Retinal pigment epithelial cell (primary cell): ENCODE results near the gene RDM1.
A peak's percentile ranks its signal among the peaks of the same experiment; 100 is the strongest.

Experiments
- DNase-seq: peaks from one replicate; pipeline ENCODE4 v3.0.0-alpha.2; 2010; ENCODE audit warnings: low read depth
- H3K4me3 ChIP-seq: 2 replicates; pipeline ENCODE4 v1.5.1; 2011; ENCODE audit warnings: mild to moderate bottlenecking, low read length, control low read depth, moderate library complexity
- TF ChIP-seq, protein P1 (sequence below): conservative IDR thresholded peaks from 2 replicates; pipeline ENCODE4 v1.5.1; 2011; ENCODE audit warnings: low read depth, low read length, control low read depth, inconsistent platforms

Gene RDM1

DNA sequence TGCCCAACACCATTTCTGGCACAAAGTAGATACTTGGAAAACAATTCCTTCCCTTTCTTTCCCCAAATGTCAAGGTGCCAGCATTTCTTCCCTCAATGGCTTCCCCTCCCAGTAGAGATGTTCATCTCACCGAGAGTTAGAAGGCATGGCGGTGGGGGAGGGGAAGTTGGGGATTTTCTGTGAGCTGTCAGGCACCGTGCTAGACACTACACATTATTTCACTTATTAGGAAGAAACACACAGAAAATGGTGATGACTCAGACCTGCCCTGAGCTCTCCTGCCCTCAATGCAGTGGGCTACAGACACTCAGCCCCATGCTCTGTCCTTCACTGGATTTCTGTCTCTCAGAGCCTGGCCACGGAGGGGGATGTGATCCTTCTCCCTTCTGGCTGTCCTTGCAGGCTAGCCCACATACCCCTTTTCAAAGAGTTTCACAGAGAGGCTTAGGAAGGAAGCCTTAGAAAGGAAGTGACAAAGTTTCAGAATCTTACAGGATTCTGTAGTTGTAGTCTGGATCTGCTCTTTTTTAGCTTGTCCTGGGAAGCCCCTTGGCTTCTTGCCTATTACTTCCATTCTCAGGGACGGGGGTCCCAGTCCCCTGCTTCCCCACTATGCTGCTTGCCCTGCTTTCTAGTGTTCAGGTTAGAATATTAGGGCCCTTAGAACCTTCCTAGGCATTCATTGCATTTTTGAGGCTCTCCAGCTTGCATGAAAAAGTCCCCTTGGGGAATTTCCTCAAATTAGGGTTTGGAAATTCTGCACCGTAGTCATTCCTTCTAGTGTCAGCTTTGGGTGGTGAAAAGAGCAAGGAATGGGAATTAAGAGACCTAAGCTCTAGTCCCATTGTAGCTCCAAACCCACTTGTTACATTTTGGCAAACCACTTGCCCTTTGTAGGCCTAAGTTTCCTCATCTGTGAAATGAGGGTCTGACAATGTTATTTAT is 38.2 kb downstream of the RDM1 start:
- no peak for DNase-seq
- H3K4me3 ChIP-seq, result no peak overlapping the region
- TF ChIP-seq, protein P1, sequence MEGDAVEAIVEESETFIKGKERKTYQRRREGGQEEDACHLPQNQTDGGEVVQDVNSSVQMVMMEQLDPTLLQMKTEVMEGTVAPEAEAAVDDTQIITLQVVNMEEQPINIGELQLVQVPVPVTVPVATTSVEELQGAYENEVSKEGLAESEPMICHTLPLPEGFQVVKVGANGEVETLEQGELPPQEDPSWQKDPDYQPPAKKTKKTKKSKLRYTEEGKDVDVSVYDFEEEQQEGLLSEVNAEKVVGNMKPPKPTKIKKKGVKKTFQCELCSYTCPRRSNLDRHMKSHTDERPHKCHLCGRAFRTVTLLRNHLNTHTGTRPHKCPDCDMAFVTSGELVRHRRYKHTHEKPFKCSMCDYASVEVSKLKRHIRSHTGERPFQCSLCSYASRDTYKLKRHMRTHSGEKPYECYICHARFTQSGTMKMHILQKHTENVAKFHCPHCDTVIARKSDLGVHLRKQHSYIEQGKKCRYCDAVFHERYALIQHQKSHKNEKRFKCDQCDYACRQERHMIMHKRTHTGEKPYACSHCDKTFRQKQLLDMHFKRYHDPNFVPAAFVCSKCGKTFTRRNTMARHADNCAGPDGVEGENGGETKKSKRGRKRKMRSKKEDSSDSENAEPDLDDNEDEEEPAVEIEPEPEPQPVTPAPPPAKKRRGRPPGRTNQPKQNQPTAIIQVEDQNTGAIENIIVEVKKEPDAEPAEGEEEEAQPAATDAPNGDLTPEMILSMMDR, result no peak

- DNase-seq, result no peak
These were observed 39.3 kb downstream of the RDM1 start for GRCh38 chr17:35891269-35891668.

GRCh38 chr17:35890774-35891155 is 39.8 kb downstream of the RDM1 start:
- TF ChIP-seq, protein P1, result no peak
- no peak for DNase-seq
- H3K4me3 ChIP-seq, result no peak overlapping the region

More at GRCh38 chr17:35891269-35891668, 39.3 kb downstream of the RDM1 start:
- no peak overlapping the region for H3K4me3 ChIP-seq
- TF ChIP-seq, protein P1, result no peak

DNA sequence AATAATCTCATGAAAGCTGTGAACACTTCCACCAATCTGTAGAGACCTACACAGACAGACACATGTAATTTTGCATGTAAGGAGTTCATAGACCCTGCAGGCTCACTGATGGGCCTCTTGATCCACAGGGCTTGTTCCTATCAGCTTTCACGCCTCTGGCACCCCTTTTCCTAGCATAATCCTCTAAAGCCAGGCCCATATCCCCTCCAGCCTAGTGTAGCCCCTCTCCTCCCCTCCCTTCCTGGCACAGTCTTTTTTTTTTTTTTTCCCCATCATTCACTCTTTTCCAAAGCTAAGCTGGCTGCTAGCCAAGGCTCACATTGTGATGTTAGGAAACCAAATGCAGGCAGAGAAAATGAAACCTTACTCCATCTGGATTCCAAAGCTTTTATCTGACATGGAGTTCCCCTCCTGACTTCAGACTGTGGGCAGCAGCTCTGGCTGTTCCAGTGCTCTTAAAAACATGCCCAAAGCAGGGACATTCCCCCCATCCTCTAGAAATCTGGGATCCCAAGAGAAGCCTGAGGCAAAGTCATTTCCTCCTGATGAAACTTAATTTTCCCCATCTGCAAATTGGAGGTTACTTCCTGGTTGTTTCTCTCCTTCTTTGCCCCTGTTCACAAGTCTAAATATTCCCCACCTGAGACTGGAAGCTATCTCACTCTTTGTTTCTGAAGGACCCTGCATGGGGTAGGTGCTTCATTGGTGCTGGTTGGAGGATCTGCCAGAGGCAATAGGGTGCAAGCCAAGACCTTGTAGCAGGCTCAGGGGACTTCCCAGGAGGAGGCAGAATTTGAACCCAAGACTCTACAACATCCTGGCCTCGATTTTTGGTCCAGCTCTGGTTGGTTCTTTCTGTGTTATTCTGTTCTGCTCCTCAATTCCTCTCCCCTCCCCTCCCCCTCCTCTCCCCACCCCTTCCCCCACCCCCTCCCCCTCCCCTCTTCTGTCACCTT is 40.5 kb downstream of the RDM1 start:
- H3K4me3 ChIP-seq, result no peak overlapping the region
- peak; percentile 28 for DNase-seq
- TF ChIP-seq, protein P1, result no peak

DNA sequence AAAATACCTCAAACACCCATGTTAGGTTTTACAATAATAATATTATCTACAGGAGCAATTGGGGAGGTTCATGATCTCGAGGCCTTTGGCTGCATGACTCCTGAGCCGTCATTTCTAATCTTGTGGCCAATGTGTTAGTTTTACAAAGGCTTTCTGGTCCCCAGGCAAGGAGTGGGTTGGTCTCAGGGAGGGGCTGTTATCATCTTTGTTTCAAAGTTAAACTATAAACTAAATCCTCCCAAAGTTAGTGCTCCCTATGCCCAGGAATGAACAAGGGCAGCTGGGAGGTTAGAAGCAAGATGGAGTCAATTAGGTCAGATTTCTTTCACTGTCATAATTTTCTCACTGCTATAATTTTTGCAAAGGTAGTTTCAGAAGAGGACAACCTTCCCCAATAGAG is 41.3 kb downstream of the RDM1 start:
- DNase-seq, result no peak
- TF ChIP-seq, protein P1, result no peak
- H3K4me3 ChIP-seq, result no peak overlapping the region

- TF ChIP-seq, protein P1, result no peak
- DNase-seq, result no peak
- H3K4me3 ChIP-seq, result no peak within 1 kb of the TSS
These were observed 50.6 kb downstream of the RDM1 start, which contains the start of gene CCL5 for GRCh38 chr17:35879773-35880654. CCL5 (minus strand) TSS chr17:35880360.
